Panc1 (cell line): ENCODE data around the gene CLTC. TPM values are rescaled to one million over a fixed set of nuclear protein-coding genes. Genes with fewer than 3 reads are reported as not detected.

ENCODE experiments used
- ATAC-seq: fragments of 200-7000 bp; cut with Tn5 transposase; 2 replicates; pipeline ENCODE4 v1.9.1; 2020; ENCODE audit warnings: mild to moderate bottlenecking, moderate library complexity
- BruUV-seq: library from RNA; stranded (reverse); fragments of 400-500 nt; replicated peaks from 2 replicates; lab custom pipeline; 2021; lab: Mats Ljungman, UMichigan
- CTCF ChIA-PET: fragments of 300-600 bp; sonication (Branson Sonifier 250); formaldehyde crosslinking; loops from one replicate; lab custom pipeline; 2022; ENCODE audit warnings: antibody characterized with exemption; lab: Charles Lee
- POLR2A ChIA-PET: fragments of 300-600 bp; sonication (Branson Sonifier 250); formaldehyde crosslinking; loops from one replicate; lab custom pipeline; 2022; ENCODE audit warnings: antibody characterized with exemption; lab: Charles Lee
- DNase-seq: peaks from one replicate; pipeline ENCODE4 v3.0.0-alpha.2; 2010; ENCODE audit warnings: low read depth, low spot score
- H3K27ac ChIP-seq: 2 replicates; pipeline ENCODE4 v1.5.1; 2011; ENCODE audit warnings: mild to moderate bottlenecking, low read length, inconsistent platforms
- H3K27me3 ChIP-seq: fragments of 200-500 bp; sonication (Bioruptor generic); 2 replicates; pipeline ENCODE4 v1.6.0; 2014; ENCODE audit warnings: low read length, inconsistent platforms; ENCODE audit not compliant: control insufficient read depth, insufficient read depth
- H3K36me3 ChIP-seq: fragments of 200-500 bp; sonication (Bioruptor generic); 2 replicates; pipeline ENCODE4 v1.5.1; 2014; ENCODE audit warnings: inconsistent platforms, mild to moderate bottlenecking, low read length, moderate library complexity; ENCODE audit not compliant: control insufficient read depth, insufficient read depth
- H3K4me1 ChIP-seq: 2 replicates; pipeline ENCODE4 v1.5.1; 2011; ENCODE audit warnings: inconsistent platforms, mild to moderate bottlenecking, low read length, moderate library complexity; ENCODE audit not compliant: control insufficient read depth, insufficient read depth
- H3K4me3 ChIP-seq, 2 experiments: 2 replicates each; pipeline ENCODE4 v1.5.1; 2011 to 2012; ENCODE audit warnings: low read depth in 2 of 2, low read length in 2 of 2, mild to moderate bottlenecking in 2 of 2, inconsistent platforms in 1 of 2, moderate library complexity in 1 of 2
- H3K9me3 ChIP-seq: fragments of 200-500 bp; sonication (Bioruptor generic); 2 replicates; pipeline ENCODE4 v1.5.1; 2014; ENCODE audit warnings: low read depth, mild to moderate bottlenecking, inconsistent platforms, low read length, moderate library complexity; ENCODE audit not compliant: control insufficient read depth, insufficient read depth
- POLR2AphosphoS5 ChIP-seq: IDR thresholded peaks from 2 replicates; pipeline ENCODE4 v1.6.1; 2012; ENCODE audit warnings: mild to moderate bottlenecking, low read depth, low read length, moderate library complexity
- SIN3A ChIP-seq: IDR thresholded peaks from 2 replicates; pipeline ENCODE4 v1.6.1; 2012; ENCODE audit warnings: low read depth, mild to moderate bottlenecking, low read length, moderate library complexity, borderline replicate concordance; ENCODE audit not compliant: insufficient read depth
- TCF7L2 ChIP-seq: IDR thresholded peaks from 2 replicates; pipeline ENCODE4 v1.6.1; 2011; ENCODE audit warnings: mild to moderate bottlenecking, low read depth, low read length, inconsistent platforms
- in situ Hi-C: cut with HindIII; loops from 2 replicates; pipeline ENCODE4 v1.10.0; 2016; ENCODE audit warnings: low sequenced_read_pairs, low pct_unique_long_range_greater_than_20kb
- intact Hi-C: fragments of 100-400 bp; cut with micrococcal nuclease; formaldehyde crosslinking; loops from one replicate; pipeline ENCODE4 v1.10.0; 2022; ENCODE audit not compliant: unreplicated experiment
- total RNA-seq: library from RNA; stranded (reverse); gene quantifications from one replicate; pipeline ENCODE4 v1.2.1, GENCODE V29; 2021; ENCODE audit not compliant: unreplicated experiment
- TF ChIP-seq, protein P1 (sequence below), 2 experiments: IDR thresholded peaks; 2 replicates each; pipeline ENCODE4 v1.6.1; 2011 to 2012; ENCODE audit warnings: low read depth in 2 of 2, control low read depth in 1 of 2, low read length in 1 of 2, mild to moderate bottlenecking in 1 of 2, moderate library complexity in 1 of 2; ENCODE audit not compliant: insufficient read depth in 1 of 2
- TF ChIP-seq, protein P2 (sequence below): fragments of 450-650 bp; IDR thresholded peaks from 2 replicates; pipeline ENCODE4 v1.5.1; 2017; ENCODE audit warnings: mild to moderate bottlenecking

CLTC gene
- total RNA-seq, 1 experiment from 2014 or later, result 221 TPM

DNA sequence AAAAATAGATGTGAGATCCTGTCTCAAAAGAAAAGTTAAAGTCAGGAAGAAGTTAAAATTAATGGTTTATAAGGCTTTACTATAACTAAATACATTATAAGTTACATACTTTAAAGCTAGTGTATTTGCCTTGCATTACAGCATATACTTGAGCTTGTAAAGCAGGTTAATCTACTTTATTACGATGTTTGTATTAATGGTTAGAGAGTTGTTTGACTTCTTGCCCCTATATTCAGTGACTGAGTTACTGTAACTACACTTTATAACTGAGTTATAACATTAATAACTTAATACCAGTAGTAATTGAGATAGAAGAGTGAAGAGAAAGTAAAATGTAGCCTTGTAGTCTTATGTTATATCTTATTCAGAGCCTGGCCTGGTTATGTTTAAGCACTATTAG lies 22.9 kb downstream of the CLTC start:
- ChIA-PET POLR2A (no interaction called here), CTCF (no interaction called here)
- ATAC-seq (no peak), DNase-seq (no peak)
- Histone ChIP-seq H3K9me3 (no peaks in the 10 kb centered on the region), H3K4me3 (no peak overlapping the region), H3K4me1 (peaks cover 10% of the 10 kb centered on the region), H3K36me3 (peaks cover 24% of the 10 kb centered on the region), H3K27me3 (no peaks in the 10 kb centered on the region), H3K27ac (no peak overlapping the region)
- in situ Hi-C loops, result no loop called here
- TF ChIP-seq SIN3A (no peak), POLR2AphosphoS5 (no peak), TCF7L2 (no peak)
- TF ChIP-seq, protein P1, sequence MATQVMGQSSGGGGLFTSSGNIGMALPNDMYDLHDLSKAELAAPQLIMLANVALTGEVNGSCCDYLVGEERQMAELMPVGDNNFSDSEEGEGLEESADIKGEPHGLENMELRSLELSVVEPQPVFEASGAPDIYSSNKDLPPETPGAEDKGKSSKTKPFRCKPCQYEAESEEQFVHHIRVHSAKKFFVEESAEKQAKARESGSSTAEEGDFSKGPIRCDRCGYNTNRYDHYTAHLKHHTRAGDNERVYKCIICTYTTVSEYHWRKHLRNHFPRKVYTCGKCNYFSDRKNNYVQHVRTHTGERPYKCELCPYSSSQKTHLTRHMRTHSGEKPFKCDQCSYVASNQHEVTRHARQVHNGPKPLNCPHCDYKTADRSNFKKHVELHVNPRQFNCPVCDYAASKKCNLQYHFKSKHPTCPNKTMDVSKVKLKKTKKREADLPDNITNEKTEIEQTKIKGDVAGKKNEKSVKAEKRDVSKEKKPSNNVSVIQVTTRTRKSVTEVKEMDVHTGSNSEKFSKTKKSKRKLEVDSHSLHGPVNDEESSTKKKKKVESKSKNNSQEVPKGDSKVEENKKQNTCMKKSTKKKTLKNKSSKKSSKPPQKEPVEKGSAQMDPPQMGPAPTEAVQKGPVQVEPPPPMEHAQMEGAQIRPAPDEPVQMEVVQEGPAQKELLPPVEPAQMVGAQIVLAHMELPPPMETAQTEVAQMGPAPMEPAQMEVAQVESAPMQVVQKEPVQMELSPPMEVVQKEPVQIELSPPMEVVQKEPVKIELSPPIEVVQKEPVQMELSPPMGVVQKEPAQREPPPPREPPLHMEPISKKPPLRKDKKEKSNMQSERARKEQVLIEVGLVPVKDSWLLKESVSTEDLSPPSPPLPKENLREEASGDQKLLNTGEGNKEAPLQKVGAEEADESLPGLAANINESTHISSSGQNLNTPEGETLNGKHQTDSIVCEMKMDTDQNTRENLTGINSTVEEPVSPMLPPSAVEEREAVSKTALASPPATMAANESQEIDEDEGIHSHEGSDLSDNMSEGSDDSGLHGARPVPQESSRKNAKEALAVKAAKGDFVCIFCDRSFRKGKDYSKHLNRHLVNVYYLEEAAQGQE (IDR thresholded peaks at IDR 0.05; ENCODE audit: insufficient read depth in 1 of 2, low read depth in 2 of 2, low read length in 1 of 2), result no peak
- TF ChIP-seq, protein P2, sequence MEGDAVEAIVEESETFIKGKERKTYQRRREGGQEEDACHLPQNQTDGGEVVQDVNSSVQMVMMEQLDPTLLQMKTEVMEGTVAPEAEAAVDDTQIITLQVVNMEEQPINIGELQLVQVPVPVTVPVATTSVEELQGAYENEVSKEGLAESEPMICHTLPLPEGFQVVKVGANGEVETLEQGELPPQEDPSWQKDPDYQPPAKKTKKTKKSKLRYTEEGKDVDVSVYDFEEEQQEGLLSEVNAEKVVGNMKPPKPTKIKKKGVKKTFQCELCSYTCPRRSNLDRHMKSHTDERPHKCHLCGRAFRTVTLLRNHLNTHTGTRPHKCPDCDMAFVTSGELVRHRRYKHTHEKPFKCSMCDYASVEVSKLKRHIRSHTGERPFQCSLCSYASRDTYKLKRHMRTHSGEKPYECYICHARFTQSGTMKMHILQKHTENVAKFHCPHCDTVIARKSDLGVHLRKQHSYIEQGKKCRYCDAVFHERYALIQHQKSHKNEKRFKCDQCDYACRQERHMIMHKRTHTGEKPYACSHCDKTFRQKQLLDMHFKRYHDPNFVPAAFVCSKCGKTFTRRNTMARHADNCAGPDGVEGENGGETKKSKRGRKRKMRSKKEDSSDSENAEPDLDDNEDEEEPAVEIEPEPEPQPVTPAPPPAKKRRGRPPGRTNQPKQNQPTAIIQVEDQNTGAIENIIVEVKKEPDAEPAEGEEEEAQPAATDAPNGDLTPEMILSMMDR, result no peak
- intact Hi-C loops, result no loop called here
- BruUV-seq, result no TSS peak

DNA sequence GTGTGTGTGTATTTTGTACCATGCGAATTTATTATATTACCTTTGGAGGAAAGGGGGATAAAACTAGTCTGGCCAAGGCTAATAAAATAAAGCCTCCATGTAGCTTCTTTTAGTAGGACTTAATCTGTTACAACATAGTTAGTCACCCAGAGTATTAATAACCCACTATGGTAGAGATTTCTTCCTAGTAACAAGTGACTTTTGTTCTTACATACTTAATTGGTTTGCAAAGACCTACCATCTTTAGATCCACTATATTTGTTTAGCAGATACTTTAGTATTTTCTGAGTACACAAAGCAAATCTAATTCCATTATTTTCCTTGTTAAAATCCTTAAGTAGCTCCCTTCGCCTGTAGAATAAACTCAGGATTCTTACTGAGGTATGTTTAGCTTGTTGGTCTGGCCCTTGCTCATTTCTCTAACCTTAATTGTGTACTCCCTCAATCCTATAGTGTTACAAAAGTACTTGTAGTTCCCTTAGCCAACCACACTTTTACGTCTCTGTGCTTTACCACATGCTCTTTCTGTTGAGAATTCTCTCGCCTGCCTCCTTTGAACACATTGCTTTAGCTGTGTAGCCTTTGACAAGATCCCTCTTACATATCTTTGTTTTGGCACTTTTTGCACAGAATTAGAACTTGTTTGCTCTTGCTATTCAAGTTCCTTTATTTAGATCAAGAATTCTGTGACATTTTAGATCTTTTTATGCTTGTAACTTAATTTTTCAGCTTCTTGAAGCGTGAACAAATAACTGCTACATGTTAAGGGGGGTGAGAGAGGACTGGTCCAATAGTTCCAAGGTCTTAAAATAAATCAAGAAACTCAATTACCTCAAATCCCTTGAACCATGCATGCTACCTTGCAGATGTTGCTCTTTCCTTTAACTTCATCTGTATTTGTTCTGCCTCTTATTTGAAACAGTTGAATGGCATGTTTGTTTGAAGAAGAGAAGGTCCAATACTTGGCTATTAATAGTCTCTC lies 23.8 kb downstream of the CLTC start:
- no peaks in the 10 kb centered on the region for H3K9me3 ChIP-seq
- CTCF ChIA-PET, result no interaction called here
- no peak overlapping the region for H3K4me3 ChIP-seq
- DNase-seq (no peak), ATAC-seq (no peak)
- POLR2A ChIA-PET, result interaction anchor here (0.6 kb wide), 1 partner anchor 11 kb away, joined by 3 read pairs; no protein-coding TSS in a partner anchor
- intact Hi-C loops (no loop called here), in situ Hi-C loops (no loop called here)
- no peaks in the 10 kb centered on the region for H3K27me3 ChIP-seq
- TF ChIP-seq SIN3A, result no peak
- TF ChIP-seq TCF7L2, result no peak
- TF ChIP-seq POLR2AphosphoS5, result no peak
- TF ChIP-seq, protein P2, result no peak
- TF ChIP-seq, protein P1 (IDR thresholded peaks at IDR 0.05; ENCODE audit: insufficient read depth in 1 of 2, low read depth in 2 of 2, low read length in 1 of 2), result no peak
- H3K36me3 ChIP-seq, result peaks cover 33% of the 10 kb centered on the region
- BruUV-seq, result no TSS peak
- peaks cover 10% of the 10 kb centered on the region for H3K4me1 ChIP-seq
- H3K27ac ChIP-seq, result no peak overlapping the region
